Tibial nerve (tissue), 4 donors: Measurements from ENCODE around the gene VTI1A.

Experiments
- CTCF ChIP-seq, 5 experiments: fragments of 200-600 bp in 3 of 5; fragments of 450-650 bp in 2 of 5; sonication (generic) in 3 of 5; IDR thresholded peaks; one replicate each; pipeline ENCODE4 v1.5.1; 2016 to 2019; ENCODE audit warnings: antibody characterized with exemption in 5 of 5, mild to moderate bottlenecking in 3 of 5, moderate library complexity in 2 of 5
- EP300 ChIP-seq, 2 donors: sonication (generic); formaldehyde crosslinking; IDR thresholded peaks; one replicate each; pipeline ENCODE4 v1.6.1; 2017; ENCODE audit warnings: antibody characterized with exemption in 2 of 2, mild to moderate bottlenecking in 1 of 2
- POLR2A ChIP-seq, 2 donors: fragments of 450-650 bp; IDR thresholded peaks; one replicate each; pipeline ENCODE4 v1.6.1; 2017; ENCODE audit warnings: antibody characterized with exemption in 2 of 2, mild to moderate bottlenecking in 2 of 2, moderate library complexity in 2 of 2

- no peak for TF ChIP-seq POLR2A (IDR thresholded peaks at IDR 0.05)
- no peak for TF ChIP-seq CTCF (IDR thresholded peaks at IDR 0.05)
- no peak for TF ChIP-seq EP300 (IDR thresholded peaks at IDR 0.05)
Observed at GRCh38 chr10:112851588-112852211, 404.7 kb downstream of the VTI1A start.
